PC-3 (cell line): ENCODE measurements around the gene HTR1D. TPM values are rescaled to one million over a fixed set of nuclear protein-coding genes. Genes with fewer than 3 reads are reported as not detected.

ENCODE experiments used
- ATAC-seq: fragments of 200-7000 bp; cut with Tn5 transposase; 2 replicates; pipeline ENCODE4 v1.9.1; 2020; ENCODE audit warnings: mild to moderate bottlenecking, moderate library complexity
- BruUV-seq: library from RNA; stranded (reverse); fragments of 400-500 nt; replicated peaks from 2 replicates; lab custom pipeline; 2021; lab: Mats Ljungman, UMichigan
- CTCF ChIA-PET: fragments of 300-600 bp; sonication (Branson Sonifier 250); formaldehyde crosslinking; loops from one replicate; lab custom pipeline; 2022; ENCODE audit warnings: antibody characterized with exemption; lab: Charles Lee
- POLR2A ChIA-PET: fragments of 300-600 bp; sonication (Branson Sonifier 250); formaldehyde crosslinking; loops from one replicate; lab custom pipeline; 2022; ENCODE audit warnings: antibody characterized with exemption; ENCODE audit not compliant: unreplicated experiment; lab: Charles Lee
- DNase-seq: peaks from one replicate; pipeline ENCODE4 v3.0.0-alpha.2; 2015
- H2AFZ ChIP-seq: fragments of 300-600 bp; sonication (generic); 2 replicates; pipeline ENCODE4 v1.6.0; 2016; ENCODE audit warnings: antibody characterized with exemption, low read length
- H3F3A ChIP-seq: fragments of 300-600 bp; sonication (generic); one replicate; pipeline ENCODE4 v1.6.0; 2017; ENCODE audit warnings: antibody characterized with exemption, low read length, control low read depth, mild to moderate bottlenecking; ENCODE audit not compliant: unreplicated experiment
- H3K27ac ChIP-seq: fragments of 300-600 bp; sonication (generic); 2 replicates; pipeline ENCODE4 v1.5.1; 2016; ENCODE audit warnings: mild to moderate bottlenecking, low read length
- H3K27me3 ChIP-seq: fragments of 300-600 bp; sonication (generic); 2 replicates; pipeline ENCODE4 v1.6.1; 2016; ENCODE audit warnings: low read length, mixed read lengths
- H3K36me3 ChIP-seq: fragments of 300-600 bp; sonication (generic); 2 replicates; pipeline ENCODE4 v1.6.1; 2016; ENCODE audit warnings: low read depth, mixed run types, low read length, mixed read lengths
- H3K4me1 ChIP-seq: fragments of 300-600 bp; sonication (generic); 2 replicates; pipeline ENCODE4 v1.5.1; 2016; ENCODE audit warnings: low read length; ENCODE audit not compliant: insufficient read depth
- H3K4me2 ChIP-seq: fragments of 300-600 bp; sonication (generic); 2 replicates; pipeline ENCODE4 v1.6.0; 2016; ENCODE audit warnings: low read length
- H3K4me3 ChIP-seq: fragments of 300-600 bp; sonication (generic); 2 replicates; pipeline ENCODE4 v1.5.1; 2016; ENCODE audit warnings: mild to moderate bottlenecking, low read length, mixed read lengths
- H3K79me2 ChIP-seq: fragments of 300-600 bp; sonication (generic); 2 replicates; pipeline ENCODE4 v1.6.1; 2017; ENCODE audit warnings: low read length, mixed read lengths
- H3K9ac ChIP-seq: fragments of 300-600 bp; sonication (generic); 2 replicates; pipeline ENCODE4 v1.6.0; 2016; ENCODE audit warnings: mild to moderate bottlenecking, low read length
- H3K9me2 ChIP-seq: fragments of 300-600 bp; sonication (generic); replicated peaks from 2 replicates; pipeline ENCODE4 v1.6.1; 2016; ENCODE audit warnings: mixed run types, low read length, mixed read lengths
- H3K9me3 ChIP-seq: fragments of 300-600 bp; sonication (generic); 2 replicates; pipeline ENCODE4 v1.6.1; 2016; ENCODE audit warnings: low read length, mixed read lengths
- H4K20me1 ChIP-seq: fragments of 300-600 bp; sonication (generic); 2 replicates; pipeline ENCODE4 v1.6.1; 2016; ENCODE audit warnings: low read length, mixed read lengths
- EZH2 ChIP-seq: fragments of 300-600 bp; sonication (generic); IDR thresholded peaks from one replicate; pipeline ENCODE4 v1.6.1; 2017; ENCODE audit warnings: antibody characterized with exemption, mild to moderate bottlenecking, low read length; ENCODE audit not compliant: unreplicated experiment
- EZH2phosphoT487 ChIP-seq: fragments of 300-600 bp; sonication (generic); IDR thresholded peaks from 2 replicates; pipeline ENCODE4 v1.6.1; 2018; ENCODE audit warnings: mild to moderate bottlenecking, antibody characterized with exemption, low read length, borderline replicate concordance
- intact Hi-C: fragments of 100-400 bp; cut with micrococcal nuclease; formaldehyde crosslinking; loops from 2 replicates; pipeline ENCODE4 v1.9.0; 2023
- total RNA-seq: library from RNA; depleted of rRNA; stranded (reverse); fragments of >200 nt; gene quantifications from 2 replicates; pipeline ENCODE4 v1.2.3, GENCODE V29; 2014
- TF ChIP-seq, protein P1 (sequence below): fragments of 300-600 bp; sonication (generic); conservative IDR thresholded peaks from 2 replicates; pipeline ENCODE4 v1.5.1; 2017; ENCODE audit warnings: antibody characterized with exemption, low read depth, mild to moderate bottlenecking, low read length

HTR1D gene
- total RNA-seq, 1 experiment from 2014 or later, result 1.3 TPM

DNA sequence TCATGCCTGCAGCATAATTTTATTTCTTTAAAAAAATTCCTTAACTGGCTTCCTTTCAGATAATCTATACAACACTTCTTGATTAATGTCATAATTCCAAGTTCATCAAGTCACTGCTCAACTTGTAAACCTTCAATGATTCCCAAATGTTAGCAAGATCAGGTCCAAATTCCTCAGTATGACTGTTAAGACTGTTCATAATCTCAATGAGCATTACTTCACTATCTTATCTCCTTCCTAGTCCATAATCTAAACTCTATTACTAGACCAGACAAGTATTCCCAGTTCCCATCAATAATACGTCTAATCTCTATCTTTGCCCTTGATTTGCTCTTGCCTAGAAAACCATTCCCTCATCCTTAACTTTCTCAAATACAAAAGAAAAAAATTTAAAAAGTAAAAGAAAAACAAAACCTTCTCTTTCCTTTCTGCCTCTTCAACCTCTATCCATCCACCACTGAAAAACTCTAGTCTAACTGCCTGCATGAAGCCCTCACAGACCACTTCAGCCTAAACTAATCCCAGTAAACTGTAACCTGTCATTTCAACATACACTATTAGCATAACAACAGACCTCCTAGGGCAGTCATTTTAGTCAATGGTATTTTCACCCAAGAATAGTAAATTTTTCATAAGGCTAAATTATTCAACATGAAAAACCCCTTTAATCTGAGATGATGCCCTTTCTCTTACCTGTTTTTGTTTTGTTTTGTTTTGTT lies 64.2 kb downstream of the HTR1D start:
- intact Hi-C loops, result no loop called here
- no peak for TF ChIP-seq EZH2phosphoT487
- TF ChIP-seq EZH2, result no peak
- TF ChIP-seq, protein P1, sequence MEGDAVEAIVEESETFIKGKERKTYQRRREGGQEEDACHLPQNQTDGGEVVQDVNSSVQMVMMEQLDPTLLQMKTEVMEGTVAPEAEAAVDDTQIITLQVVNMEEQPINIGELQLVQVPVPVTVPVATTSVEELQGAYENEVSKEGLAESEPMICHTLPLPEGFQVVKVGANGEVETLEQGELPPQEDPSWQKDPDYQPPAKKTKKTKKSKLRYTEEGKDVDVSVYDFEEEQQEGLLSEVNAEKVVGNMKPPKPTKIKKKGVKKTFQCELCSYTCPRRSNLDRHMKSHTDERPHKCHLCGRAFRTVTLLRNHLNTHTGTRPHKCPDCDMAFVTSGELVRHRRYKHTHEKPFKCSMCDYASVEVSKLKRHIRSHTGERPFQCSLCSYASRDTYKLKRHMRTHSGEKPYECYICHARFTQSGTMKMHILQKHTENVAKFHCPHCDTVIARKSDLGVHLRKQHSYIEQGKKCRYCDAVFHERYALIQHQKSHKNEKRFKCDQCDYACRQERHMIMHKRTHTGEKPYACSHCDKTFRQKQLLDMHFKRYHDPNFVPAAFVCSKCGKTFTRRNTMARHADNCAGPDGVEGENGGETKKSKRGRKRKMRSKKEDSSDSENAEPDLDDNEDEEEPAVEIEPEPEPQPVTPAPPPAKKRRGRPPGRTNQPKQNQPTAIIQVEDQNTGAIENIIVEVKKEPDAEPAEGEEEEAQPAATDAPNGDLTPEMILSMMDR, result no peak
- ATAC-seq, result no peak
- Histone ChIP-seq H3K4me2 (no peak overlapping the region), H3K27ac (no peak overlapping the region), H2AFZ (no peak overlapping the region), H3K79me2 (peaks cover 96% of the 10 kb centered on the region), H3K9me2 (no peaks in the 10 kb centered on the region), H4K20me1 (peaks cover 18% of the 10 kb centered on the region; the same call in 1 of the 2 replicates), H3K9ac (no peak overlapping the region), H3K4me3 (no peak overlapping the region), H3K36me3 (no peaks in the 10 kb centered on the region), H3K9me3 (no peaks in the 10 kb centered on the region), H3F3A (no peaks in the 10 kb centered on the region), H3K4me1 (peaks cover 5% of the 10 kb centered on the region), H3K27me3 (no peaks in the 10 kb centered on the region)
- DNase-seq, result no peak
- ChIA-PET CTCF (no interaction called here), POLR2A (no interaction called here)
- BruUV-seq, result TSS peak; percentile 10

DNA sequence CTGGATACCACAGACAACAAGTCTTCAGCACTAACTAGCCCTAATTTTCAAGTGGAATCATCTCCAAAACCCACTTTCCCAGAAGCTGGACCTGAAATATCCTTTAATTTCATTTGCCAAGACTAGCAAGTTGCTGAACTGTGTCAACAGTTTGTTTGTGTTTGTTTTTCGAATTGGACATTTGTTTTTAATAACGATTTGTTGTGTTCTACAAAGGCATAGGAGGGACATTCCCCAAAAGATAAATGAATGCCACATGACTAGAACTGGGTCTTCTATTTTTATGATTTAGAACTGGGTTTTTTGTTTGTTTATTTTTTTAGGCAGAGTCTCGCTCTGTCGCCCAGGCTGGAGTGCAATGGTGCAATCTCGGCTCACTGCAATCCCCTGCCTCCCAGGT lies 66.6 kb downstream of the HTR1D start:
- Histone ChIP-seq H3K79me2 (peaks cover 92% of the 10 kb centered on the region), H3K27ac (no peak overlapping the region), H2AFZ (no peak overlapping the region), H3K27me3 (no peaks in the 10 kb centered on the region), H3K9me2 (no peaks in the 10 kb centered on the region), H3F3A (no peaks in the 10 kb centered on the region), H3K4me2 (no peak overlapping the region), H3K4me1 (peaks cover 5% of the 10 kb centered on the region), H4K20me1 (peaks cover 18% of the 10 kb centered on the region; the same call in 1 of the 2 replicates), H3K4me3 (no peak overlapping the region), H3K36me3 (no peaks in the 10 kb centered on the region), H3K9me3 (no peaks in the 10 kb centered on the region), H3K9ac (no peak overlapping the region)
- intact Hi-C loops, result no loop called here
- no TSS peak for BruUV-seq
- ATAC-seq, result no peak
- ChIA-PET CTCF (no interaction called here), POLR2A (no interaction called here)
- TF ChIP-seq EZH2 (no peak), EZH2phosphoT487 (no peak)
- TF ChIP-seq, protein P1, result no peak
- no peak for DNase-seq

DNA sequence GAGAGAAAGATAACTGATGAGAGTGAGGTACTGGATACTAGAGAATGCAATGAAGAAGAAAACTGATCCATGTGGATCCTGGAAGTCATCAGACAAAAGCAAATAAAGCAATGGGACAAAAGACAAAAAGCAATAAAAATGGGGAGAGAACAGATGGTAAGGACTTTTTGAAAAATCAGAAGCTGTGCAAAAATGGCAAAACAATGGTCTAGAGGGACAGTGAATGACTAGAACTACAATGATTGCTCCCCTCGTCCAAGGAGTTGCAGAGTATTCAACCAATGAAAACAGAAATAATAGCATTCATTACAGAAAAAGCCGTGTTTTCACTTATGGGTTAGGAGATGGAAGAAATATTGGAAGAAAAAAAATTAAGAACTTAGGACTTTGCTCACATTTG lies 67.2 kb downstream of the HTR1D start:
- Histone ChIP-seq H2AFZ (no peak overlapping the region), H3K4me2 (no peak overlapping the region), H3F3A (no peaks in the 10 kb centered on the region), H3K79me2 (peaks cover 86% of the 10 kb centered on the region), H3K9me2 (no peaks in the 10 kb centered on the region), H3K27ac (no peak overlapping the region), H3K9ac (no peak overlapping the region), H3K27me3 (no peaks in the 10 kb centered on the region), H3K4me3 (no peak overlapping the region), H3K9me3 (no peaks in the 10 kb centered on the region), H3K36me3 (no peaks in the 10 kb centered on the region), H3K4me1 (peaks cover 5% of the 10 kb centered on the region), H4K20me1 (peaks cover 18% of the 10 kb centered on the region; the same call in 1 of the 2 replicates)
- no TSS peak for BruUV-seq
- ChIA-PET CTCF (interaction anchor here (0.6 kb wide), 1 partner anchor 15 kb away, joined by 3 read pairs; no protein-coding TSS in a partner anchor), POLR2A (no interaction called here)
- DNase-seq (no peak), ATAC-seq (no peak)
- intact Hi-C loops, result no loop called here
- TF ChIP-seq EZH2phosphoT487 (no peak), EZH2 (no peak)
- TF ChIP-seq, protein P1, result no peak
